H1 (cell line): ENCODE measurements around the gene CEL. TPM values are rescaled to one million over a fixed set of nuclear protein-coding genes. Genes with fewer than 3 reads are reported as not detected.

Experiments
- CTCF ChIA-PET: fragments of 300-600 bp; sonication (Branson Sonifier 250); formaldehyde crosslinking; loops from one replicate; lab custom pipeline; 2021; ENCODE audit not compliant: partially characterized antibody; lab: Charles Lee
- POLR2A ChIA-PET: fragments of 300-600 bp; sonication (Branson Sonifier 250); formaldehyde crosslinking; loops from one replicate; lab custom pipeline; 2021; ENCODE audit warnings: inconsistent platforms; ENCODE audit not compliant: partially characterized antibody; lab: Charles Lee
- DNase-seq, 2 experiments: peaks; one replicate each; pipeline versions ENCODE4 v3.0.0 to v3.0.0-alpha.2; 2010 to 2022; ENCODE audit warnings: low spot score in 2 of 2, low read depth in 1 of 2, mixed read lengths in 1 of 2
- FAIRE-seq: peaks from 2 replicates; lab custom pipeline; 2011; peaks lifted over from hg19 to GRCh38; lab: Jason Lieb, UNC
- H2AFZ ChIP-seq: 2 replicates; pipeline ENCODE4 v1.8.1; 2012; ENCODE audit warnings: low read length, inconsistent platforms
- H2AK5ac ChIP-seq: 2 replicates; pipeline ENCODE4 v1.6.1; 2013; ENCODE audit warnings: low read depth, low read length
- H2BK120ac ChIP-seq: replicated peaks from 2 replicates; pipeline ENCODE3; 2013; ENCODE audit warnings: low read depth, low read length, inconsistent platforms
- H2BK12ac ChIP-seq: 2 replicates; pipeline ENCODE4 v1.6.1; 2013; ENCODE audit warnings: low read depth, low read length
- H2BK15ac ChIP-seq: 2 replicates; pipeline ENCODE4 v1.6.1; 2013; ENCODE audit warnings: low read length
- H2BK20ac ChIP-seq: 2 replicates; pipeline ENCODE4 v1.6.1; 2013; ENCODE audit warnings: low read length
- H2BK5ac ChIP-seq: 2 replicates; pipeline ENCODE4 v1.6.1; 2013; ENCODE audit warnings: low read depth, low read length
- H3K14ac ChIP-seq: 2 replicates; pipeline ENCODE4 v1.6.1; 2013; ENCODE audit warnings: inconsistent platforms; ENCODE audit not compliant: insufficient read length
- H3K18ac ChIP-seq: 2 replicates; pipeline ENCODE4 v1.6.1; 2013; ENCODE audit warnings: low read length; ENCODE audit errors: extremely low read depth
- H3K23ac ChIP-seq: 2 replicates; pipeline ENCODE4 v1.6.1; 2013; ENCODE audit warnings: inconsistent platforms; ENCODE audit not compliant: insufficient read length
- H3K23me2 ChIP-seq: 2 replicates; pipeline ENCODE4 v1.6.1; 2013; ENCODE audit warnings: low read depth, low read length
- H3K27ac ChIP-seq: 2 replicates; pipeline ENCODE4 v1.6.1; 2011; ENCODE audit warnings: low read depth, low read length, inconsistent platforms
- H3K27me3 ChIP-seq, 4 experiments: replicated peaks in 1 of 4; 1 replicate in 1 of 4; 2 replicates in 3 of 4; pipeline versions ENCODE4 v1.6.1 to v1.8.1; 2011 to 2013; ENCODE audit warnings: low read length in 3 of 4, mild to moderate bottlenecking in 3 of 4, inconsistent platforms in 2 of 4, mixed read lengths in 2 of 4, moderate library complexity in 1 of 4; ENCODE audit not compliant: control insufficient read depth in 3 of 4, insufficient read depth in 3 of 4; ENCODE audit errors: extremely low read depth in 1 of 4
- H3K36me3 ChIP-seq, 4 experiments: 2 replicates each; pipeline versions ENCODE4 v1.6.1 to v1.8.1; 2011 to 2013; ENCODE audit warnings: mild to moderate bottlenecking in 4 of 4, low read length in 3 of 4, moderate library complexity in 2 of 4, control low read depth in 1 of 4, inconsistent platforms in 1 of 4; ENCODE audit not compliant: insufficient read depth in 4 of 4, control insufficient read depth in 2 of 4
- H3K4ac ChIP-seq: replicated peaks from 2 replicates; pipeline ENCODE3; 2013; ENCODE audit warnings: low read length, low read depth, mixed read lengths, inconsistent platforms; ENCODE audit not compliant: insufficient read length
- H3K4me1 ChIP-seq, 4 experiments: replicated peaks in 1 of 4; 1 replicate in 1 of 4; 2 replicates in 3 of 4; pipeline versions ENCODE4 v1.6.1 to v1.8.1; 2011 to 2013; ENCODE audit warnings: low read length in 3 of 4, inconsistent platforms in 2 of 4, mixed read lengths in 1 of 4; ENCODE audit not compliant: insufficient read depth in 4 of 4, control insufficient read depth in 3 of 4
- H3K4me2 ChIP-seq, 2 experiments: 2 replicates each; pipeline versions ENCODE4 v1.6.1 to v1.8.1; 2011 to 2013; ENCODE audit warnings: low read depth in 2 of 2, low read length in 2 of 2, control low read depth in 1 of 2, inconsistent platforms in 1 of 2, mild to moderate bottlenecking in 1 of 2; ENCODE audit not compliant: insufficient read depth in 1 of 2
- H3K4me3 ChIP-seq, 4 experiments: fragments of 200-600, 300-600 bp in 1 of 4; sonication (generic), shearing (Covaris generic), sonication (Bioruptor Twin) in 1 of 4; 2 replicates each; pipeline versions ENCODE4 v1.5.1 to v1.8.1; 2011 to 2016; ENCODE audit warnings: low read length in 4 of 4, low read depth in 3 of 4, control low read depth in 2 of 4, inconsistent platforms in 2 of 4, mild to moderate bottlenecking in 2 of 4, mixed read lengths in 1 of 4, moderate library complexity in 1 of 4; ENCODE audit not compliant: insufficient read depth in 2 of 4; ENCODE audit errors: extremely low read depth in 1 of 4
- H3K56ac ChIP-seq: replicated peaks from 2 replicates; pipeline ENCODE3; 2013; ENCODE audit warnings: low read depth, mild to moderate bottlenecking, mixed read lengths, low read length, inconsistent platforms; ENCODE audit not compliant: insufficient read length
- H3K79me1 ChIP-seq: 2 replicates; pipeline ENCODE4 v1.6.1; 2013; ENCODE audit warnings: low read depth, low read length, control low read depth
- H3K79me2 ChIP-seq, 2 experiments: 2 replicates each; pipeline versions ENCODE4 v1.6.1 to v1.8.1; 2012 to 2013; ENCODE audit warnings: low read length in 2 of 2, mild to moderate bottlenecking in 2 of 2, inconsistent platforms in 1 of 2; ENCODE audit not compliant: insufficient read depth in 2 of 2, control insufficient read depth in 1 of 2
- H3K9ac ChIP-seq, 4 experiments: replicated peaks in 1 of 4; 1 replicate in 1 of 4; 2 replicates in 3 of 4; pipeline versions ENCODE4 v1.6.1 to v1.8.1; 2011 to 2013; ENCODE audit warnings: low read depth in 3 of 4, low read length in 3 of 4, control low read depth in 2 of 4, mild to moderate bottlenecking in 2 of 4, moderate library complexity in 2 of 4, inconsistent platforms in 1 of 4; ENCODE audit errors: extremely low read depth in 1 of 4
- H3K9me3 ChIP-seq, 2 experiments: 2 replicates each; pipeline versions ENCODE4 v1.6.1 to v1.8.1; 2012 to 2013; ENCODE audit warnings: mild to moderate bottlenecking in 2 of 2, moderate library complexity in 2 of 2, control low read depth in 1 of 2, inconsistent platforms in 1 of 2, low read depth in 1 of 2, low read length in 1 of 2, mixed read lengths in 1 of 2; ENCODE audit not compliant: insufficient read depth in 2 of 2
- H4K20me1 ChIP-seq, 2 experiments: replicated peaks in 1 of 2; 2 replicates each; pipeline versions ENCODE3 to v1.8.1; 2011 to 2013; ENCODE audit warnings: inconsistent platforms in 2 of 2, low read length in 2 of 2, mild to moderate bottlenecking in 1 of 2; ENCODE audit not compliant: insufficient read depth in 2 of 2, control insufficient read depth in 1 of 2
- H4K5ac ChIP-seq: 2 replicates; pipeline ENCODE4 v1.6.1; 2013; ENCODE audit warnings: low read length, low read depth, mixed read lengths, inconsistent platforms; ENCODE audit not compliant: insufficient read length
- H4K8ac ChIP-seq: 2 replicates; pipeline ENCODE4 v1.8.0; 2013; ENCODE audit warnings: mild to moderate bottlenecking, moderate library complexity, low read length, inconsistent platforms; ENCODE audit not compliant: insufficient read depth; ENCODE audit errors: extremely low read depth
- H4K91ac ChIP-seq: replicated peaks from 2 replicates; pipeline ENCODE3; 2013; ENCODE audit warnings: low read length, mixed read lengths, inconsistent platforms; ENCODE audit not compliant: insufficient read length
- BACH1 ChIP-seq: IDR thresholded peaks from 2 replicates; pipeline ENCODE4 v1.6.1; 2012; ENCODE audit warnings: low read length, improper control_type of control experiment
- BCL11A ChIP-seq, 2 experiments: IDR thresholded peaks; one replicate each; pipeline ENCODE4 v1.6.1; 2011; ENCODE audit warnings: low read depth in 2 of 2, low read length in 2 of 2, mild to moderate bottlenecking in 2 of 2
- E2F6 ChIP-seq: IDR thresholded peaks from 2 replicates; pipeline ENCODE4 v1.6.1; 2012; ENCODE audit warnings: inconsistent platforms
- EGR1 ChIP-seq: IDR thresholded peaks from 2 replicates; pipeline ENCODE4 v1.6.1; 2011; ENCODE audit warnings: low read depth, low read length, borderline replicate concordance
- EZH2 ChIP-seq: fragments of 200-600 bp; sonication (generic); IDR thresholded peaks from 2 replicates; pipeline ENCODE4 v1.7.1; 2012; ENCODE audit warnings: low read depth, mild to moderate bottlenecking, moderate library complexity, low read length, inconsistent platforms; ENCODE audit not compliant: severe bottlenecking
- RBBP5 ChIP-seq: IDR thresholded peaks from 2 replicates; pipeline ENCODE4 v1.7.1; 2012; ENCODE audit warnings: low read depth, mild to moderate bottlenecking, inconsistent platforms, low read length, moderate library complexity, borderline replicate concordance
- RNF2 ChIP-seq: fragments of 200-900, 300-1000 bp; sonication (generic); IDR thresholded peaks from 2 replicates; pipeline ENCODE4 v1.7.1; 2016; ENCODE audit warnings: borderline replicate concordance, low read depth, mild to moderate bottlenecking, antibody characterized with exemption, low read length; ENCODE audit not compliant: poor library complexity, severe bottlenecking; ENCODE audit errors: missing control alignments
- SIRT6 ChIP-seq: IDR thresholded peaks from one replicate; pipeline ENCODE4 v1.7.1; 2012; ENCODE audit warnings: low read length, inconsistent platforms
- SP1 ChIP-seq: IDR thresholded peaks from 2 replicates; pipeline ENCODE4 v1.6.1; 2011; ENCODE audit warnings: low read depth, low read length
- SP2 ChIP-seq: IDR thresholded peaks from 2 replicates; pipeline ENCODE4 v1.6.1; 2012; ENCODE audit warnings: mild to moderate bottlenecking, low read length, inconsistent platforms
- TAF7 ChIP-seq: optimal IDR thresholded peaks from 2 replicates; pipeline ENCODE3; 2011; ENCODE audit warnings: low read depth, mild to moderate bottlenecking, inconsistent platforms, low read length, moderate library complexity, borderline replicate concordance
- ZNF274 ChIP-seq: IDR thresholded peaks from 2 replicates; pipeline ENCODE4 v1.7.0; 2012; ENCODE audit warnings: low read length, borderline replicate concordance; ENCODE audit errors: extremely low read depth
- WGBS, 2 experiments: shearing (Covaris generic) in 1 of 2; methylation state at CpG; one replicate each; pipeline versions ENCODE4 v1.1.6 to v1.1.7; 2013 to 2015; ENCODE audit warnings: low lambda C conversion rate in 2 of 2, mixed read lengths in 2 of 2, inconsistent platforms in 1 of 2, low coverage in 1 of 2, missing lambda C conversion rate in 1 of 2; ENCODE audit not compliant: insufficient replicate concordance in 2 of 2, insufficient coverage in 1 of 2, insufficient read length in 1 of 2; ENCODE audit errors: extremely low coverage in 1 of 2, missing lambda C conversion rate in 1 of 2; 5-methylcytosine and 5-hydroxymethylcytosine counted together
- polyA plus RNA-seq, 7 experiments: library from polyadenylated mRNA; depleted of rRNA in 3 of 7; stranded (reverse) in 5 of 7; unstranded in 2 of 7; fragments of >200 nt in 5 of 7; fragments of 200-250 nt in 2 of 7; gene quantifications; 1 replicate in 5 of 7; 2 replicates in 1 of 7; 4 replicates in 1 of 7; pipeline versions ENCODE4 v1.2.1 to v1.2.3, GENCODE V29; 2011 to 2013; ENCODE audit warnings: missing spikeins in 2 of 7, mixed read lengths in 2 of 7
- total RNA-seq: library from RNA; stranded (reverse); fragmentation: NEBNext Ultra II Directional; extraction: Animal tissue kit (Norgen Biotek cat#: 25700); gene quantifications from 2 replicates; pipeline ENCODE4 v1.2.1, GENCODE V29; 2021

The CEL gene
- total and polyA plus RNA-seq, 2 of the 8 experiments (the other 6 are each of a cell fraction or from before 2014, with no cell fraction given): 1.8 to 3.4 TPM

DNA sequence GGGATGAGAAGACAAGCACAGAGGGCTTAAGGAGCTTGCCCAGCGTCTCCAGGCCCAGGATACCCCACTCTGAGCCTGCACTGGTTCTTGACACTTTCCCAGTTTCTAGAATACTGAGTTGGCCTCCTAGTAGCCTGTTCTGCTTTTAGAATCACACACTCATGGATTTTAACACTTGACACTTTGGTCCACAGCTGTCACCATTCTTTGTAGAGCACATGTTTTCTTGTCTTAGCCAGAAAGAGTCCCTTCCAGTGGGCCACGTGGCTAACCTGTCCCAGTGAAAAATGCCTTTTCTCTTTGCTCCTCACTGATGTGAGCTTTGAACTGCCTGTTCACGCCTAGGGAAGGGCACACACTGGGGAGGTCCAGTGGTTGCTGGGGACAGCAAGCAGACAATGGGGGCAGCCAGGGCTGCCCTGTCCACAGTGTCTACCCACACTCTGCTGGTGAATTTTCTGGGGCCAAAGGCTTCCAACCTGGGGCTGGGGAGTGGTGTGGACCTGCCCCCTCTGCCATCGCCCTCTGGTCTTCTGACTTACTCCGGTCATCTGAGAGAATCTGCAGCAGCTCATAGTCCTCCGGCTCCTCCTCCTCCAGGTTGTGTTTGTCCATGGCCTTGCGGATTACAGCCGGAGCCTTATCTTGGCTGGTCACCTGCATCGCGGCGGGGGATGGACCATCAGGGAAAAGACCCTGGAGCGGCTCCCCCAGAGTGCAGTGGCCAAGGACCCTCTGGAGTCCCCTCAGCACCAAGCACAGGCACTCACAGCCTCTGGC lies 38.1 kb downstream of the CEL start:
- H3K18ac ChIP-seq: no peak overlapping the region
- no peak overlapping the region for H3K27ac ChIP-seq
- no peaks in the 10 kb centered on the region for H3K23me2 ChIP-seq
- no peak overlapping the region for H4K5ac ChIP-seq
- no peak overlapping the region for H4K91ac ChIP-seq
- DNase-seq (no peak), FAIRE-seq (no peak)
- H3K56ac ChIP-seq: no peak overlapping the region
- ChIA-PET POLR2A (no interaction called here), CTCF (interaction anchor here (0.7 to 2.8 kb wide), 6 partner anchors 9 to 176 kb away, joined by 3 to 11 read pairs (median 4); no protein-coding TSS in a partner anchor)
- no peaks in the 10 kb centered on the region for H3K79me2 ChIP-seq
- no peak overlapping the region for H2BK15ac ChIP-seq
- no peaks in the 10 kb centered on the region for H3K79me1 ChIP-seq
- peaks cover 2 to 7% of the 10 kb centered on the region in 2 experiments for H4K20me1 ChIP-seq
- no peak overlapping the region for H2BK12ac ChIP-seq
- H2BK20ac ChIP-seq: no peak overlapping the region
- no peak overlapping the region for H3K4me3 ChIP-seq
- no peak overlapping the region for H2AK5ac ChIP-seq
- H3K36me3 ChIP-seq: peaks cover 0 to 29% (median 8%) of the 10 kb centered on the region in 4 experiments; a peak in 6 of 8 replicates
- no peak overlapping the region for H3K9ac ChIP-seq
- H2BK120ac ChIP-seq: no peak overlapping the region
- no peaks in the 10 kb centered on the region for H3K27me3 ChIP-seq
- H3K4me1 ChIP-seq: no peaks in the 10 kb centered on the region
- no peak overlapping the region for H3K4me2 ChIP-seq
- no peak overlapping the region for H3K14ac ChIP-seq
- H2AFZ ChIP-seq: no peak overlapping the region
- H3K4ac ChIP-seq: no peak overlapping the region
- WGBS, 2 experiments: 90% methylated on average over 12 of the region's 12 CpGs; no CpG with 5 or more reads in 1 of the 2 experiments
- no peak overlapping the region for H3K23ac ChIP-seq
- no peak overlapping the region for H2BK5ac ChIP-seq
- peaks cover 11 to 13% of the 10 kb centered on the region in 2 experiments; a peak in 3 of 4 replicates for H3K9me3 ChIP-seq
- H4K8ac ChIP-seq: no peak overlapping the region
- TF ChIP-seq SP1 (no peak), EGR1 (no peak), BACH1 (no peak), RNF2 (no peak), SP2 (no peak), TAF7 (no peak), ZNF274 (no peak), EZH2 (no peak), SIRT6 (no peak), BCL11A (IDR thresholded peaks at IDR 0.05; ENCODE audit: low read depth in 2 of 2, low read length in 2 of 2) (no peak), RBBP5 (no peak), E2F6 (no peak)
